ENCODE results near the gene CBX7. TPM values are rescaled to one million over a fixed set of nuclear protein-coding genes. Genes with fewer than 3 reads are reported as not detected.

CBX7 gene
- total and polyA plus RNA-seq, 2 of the 8 experiments (the other 6 are each of a cell fraction or from before 2014, with no cell fraction given), result 6.9 to 8.7 TPM

DNA sequence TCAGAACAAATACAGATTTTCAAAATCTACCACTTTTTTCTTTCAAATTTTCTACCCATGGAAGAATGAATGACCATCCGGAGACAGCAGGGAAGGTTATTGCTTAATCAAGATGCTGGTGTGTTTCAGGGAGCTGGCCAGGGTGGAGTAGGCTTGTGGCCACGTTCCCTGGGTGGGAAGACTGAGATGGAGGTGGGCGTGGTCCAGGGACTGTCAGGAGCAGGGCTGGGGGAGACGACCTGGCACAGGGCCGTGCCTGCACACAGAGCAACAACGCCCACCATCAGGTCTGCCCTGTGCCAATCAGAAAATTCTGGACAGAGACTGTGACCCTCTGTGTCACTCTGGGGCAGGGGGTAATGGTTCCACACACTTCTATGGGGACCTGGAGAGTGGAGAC is 62.6 kb downstream of the CBX7 start (continued):
- no peak for TF ChIP-seq CHD7 (IDR thresholded peaks at IDR 0.05; ENCODE audit: insufficient replicate concordance, low read length)
